GM21723 (cell line): ENCODE data around the gene COA8.

Source experiments
- ATAC-seq: cut with Tn5 transposase; IDR thresholded peaks from one replicate; pipeline ENCODE4 v1.9.1; 2021; ENCODE audit warnings: mild to moderate bottlenecking, moderate library complexity; ENCODE audit not compliant: unreplicated experiment

COA8 gene

DNA sequence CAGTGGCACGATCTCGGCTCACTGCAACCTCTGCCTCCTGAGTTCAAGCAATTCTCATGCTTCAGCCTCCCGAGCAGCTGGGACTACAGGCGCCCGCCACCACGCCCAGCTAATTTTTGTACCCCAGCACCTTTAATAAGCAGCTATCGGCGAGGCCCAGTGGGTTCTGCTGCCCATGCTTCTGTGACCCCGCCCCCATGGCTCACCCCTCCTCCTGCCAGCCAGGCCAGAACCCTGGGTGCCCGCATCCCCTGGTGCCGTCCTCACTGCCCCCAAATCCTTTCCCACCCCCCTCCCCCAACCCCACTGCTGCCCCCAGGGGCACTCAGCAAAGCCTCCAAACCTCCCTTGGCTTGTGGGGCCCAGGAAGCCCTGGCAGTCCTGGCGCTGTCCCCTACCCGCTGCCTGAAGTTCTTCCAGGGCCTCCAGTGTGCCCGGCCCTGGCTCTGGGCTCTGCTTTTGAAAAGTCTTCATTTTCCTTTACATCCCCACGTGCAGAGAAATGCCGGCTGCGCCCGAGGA lies 14.8 kb upstream of the COA8 start:
- no peak for ATAC-seq

DNA sequence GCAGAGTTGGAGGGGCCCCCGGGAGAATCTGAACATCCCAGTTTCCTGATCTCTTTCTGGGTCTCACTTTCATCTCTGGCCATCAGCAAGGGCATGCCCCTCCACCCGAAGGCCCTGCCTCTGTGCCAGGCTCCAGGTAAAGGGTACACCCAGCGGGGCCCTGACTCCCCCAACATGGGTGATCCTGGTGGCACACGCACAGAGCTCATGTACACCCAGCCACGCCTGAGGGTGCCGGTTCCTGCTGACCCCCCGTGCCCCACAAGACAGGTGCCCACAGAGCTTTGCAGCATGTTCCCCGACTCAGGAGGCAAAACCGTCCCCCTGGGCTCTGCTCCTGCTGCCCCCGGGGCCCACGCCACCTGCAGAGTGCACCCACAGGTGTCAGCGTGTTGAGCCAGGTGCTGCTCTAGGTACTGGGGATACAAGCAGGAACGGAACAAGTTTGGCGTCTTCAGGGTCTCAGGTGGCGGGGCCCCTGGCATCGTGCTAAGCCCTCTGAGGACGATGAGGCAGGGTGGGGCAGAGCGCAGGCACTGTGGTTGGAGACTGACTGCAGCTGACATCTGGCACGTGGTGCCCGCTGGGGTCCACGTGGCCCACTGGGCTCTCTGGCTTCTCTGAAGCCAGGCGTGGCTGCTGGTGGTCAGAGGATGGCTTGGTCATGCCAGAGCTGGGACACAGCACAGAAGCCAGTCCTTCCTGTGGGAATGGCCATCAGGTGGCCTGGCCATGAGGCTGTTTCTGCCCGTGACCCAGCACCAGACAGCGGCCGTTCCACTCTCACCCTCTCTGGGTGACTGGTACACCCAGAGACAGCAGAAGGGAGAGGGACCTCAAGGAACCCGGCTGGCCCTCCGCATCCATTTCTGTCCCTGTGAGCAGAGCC lies 14.1 kb upstream of the COA8 start:
- ATAC-seq = no peak

DNA sequence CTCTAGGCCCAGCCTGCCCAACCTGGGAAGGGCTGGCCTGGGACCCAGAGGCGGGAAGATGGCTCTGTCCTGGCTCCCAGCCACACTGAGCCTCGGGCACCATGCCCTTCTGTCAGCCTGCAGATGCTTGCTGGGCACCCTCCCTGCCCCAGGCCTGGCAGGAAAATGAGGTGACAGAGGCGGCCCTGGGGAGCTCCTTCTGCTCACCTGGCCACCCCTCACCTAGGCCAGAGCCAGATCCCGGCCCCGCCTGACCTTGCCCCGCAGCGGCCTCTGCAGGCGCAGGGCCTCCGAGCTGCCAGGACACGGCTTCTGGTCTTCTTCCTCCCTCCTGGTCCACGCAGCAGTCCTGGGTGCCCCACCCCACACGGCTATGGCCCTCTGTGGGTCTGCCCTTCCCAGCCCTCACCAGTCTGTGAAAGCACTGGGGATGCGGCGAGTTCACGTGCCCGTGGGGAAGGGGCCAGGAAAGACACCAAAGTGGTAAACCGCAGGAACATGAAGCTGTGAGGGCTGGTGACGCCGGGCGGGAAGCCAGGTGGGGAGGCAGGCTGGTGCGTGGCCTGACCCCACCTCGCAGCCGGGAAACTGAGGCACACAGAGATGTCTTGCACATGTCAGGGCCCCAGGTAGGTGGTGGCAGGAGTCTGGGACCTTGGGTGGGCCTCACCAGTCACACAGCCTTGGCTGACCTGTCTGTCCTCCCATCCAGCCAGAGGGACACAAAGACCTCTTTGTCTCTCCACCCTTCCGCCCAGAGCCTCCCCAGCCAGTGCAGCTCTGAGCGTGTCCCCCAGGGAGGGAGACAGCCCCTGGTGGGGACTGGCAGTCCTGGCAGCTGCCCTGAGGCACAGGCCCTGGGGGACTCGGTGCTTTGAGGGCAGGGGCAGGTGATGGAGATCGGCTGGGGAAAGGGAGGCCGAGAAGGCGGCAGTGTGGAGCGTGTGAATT lies 13.1 kb upstream of the COA8 start:
- ATAC-seq = no peak

DNA sequence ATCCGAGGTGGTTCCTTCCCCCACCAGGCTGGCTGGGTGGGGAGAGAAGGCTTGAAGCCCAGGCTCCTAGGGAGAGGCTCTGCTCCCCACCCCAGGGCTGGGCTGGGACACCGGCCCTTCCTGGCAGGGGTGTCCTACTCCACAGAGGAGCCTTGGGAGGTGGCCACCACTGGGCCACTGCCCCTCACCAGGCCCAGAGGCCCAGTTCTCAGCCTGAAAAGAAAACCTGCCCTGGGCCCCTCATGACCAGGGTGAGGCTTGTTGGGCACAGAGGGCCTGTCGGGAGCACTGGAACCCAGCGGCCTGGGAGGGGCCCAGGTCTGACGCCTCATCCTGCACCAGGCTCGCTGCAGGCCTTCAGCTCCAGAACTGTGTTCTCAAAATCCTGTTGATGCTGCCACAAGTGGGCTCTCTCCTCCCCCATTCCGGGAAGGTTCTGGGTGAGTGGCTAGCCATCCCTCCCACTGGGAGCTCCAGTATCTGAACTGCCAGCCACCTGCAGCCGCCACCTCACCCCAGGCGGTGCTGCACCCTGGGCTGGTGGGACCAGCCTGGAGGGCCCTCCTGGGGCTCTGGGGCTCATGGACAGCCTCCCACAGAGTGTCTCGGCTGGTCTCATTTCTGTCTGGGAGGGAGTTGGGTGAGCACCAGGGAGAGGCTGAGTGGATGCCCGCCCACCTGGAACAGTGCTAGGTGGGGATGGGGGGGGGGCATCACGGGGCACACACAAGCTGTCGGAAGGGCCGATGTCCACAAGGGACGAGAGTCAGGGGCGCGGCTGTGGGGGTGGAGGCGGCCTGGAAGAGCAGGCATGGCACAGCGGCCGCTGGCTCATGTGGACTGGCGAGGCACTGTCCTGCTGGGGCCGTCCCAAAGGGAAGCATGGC lies 12.1 kb upstream of the COA8 start:
- no peak for ATAC-seq

DNA sequence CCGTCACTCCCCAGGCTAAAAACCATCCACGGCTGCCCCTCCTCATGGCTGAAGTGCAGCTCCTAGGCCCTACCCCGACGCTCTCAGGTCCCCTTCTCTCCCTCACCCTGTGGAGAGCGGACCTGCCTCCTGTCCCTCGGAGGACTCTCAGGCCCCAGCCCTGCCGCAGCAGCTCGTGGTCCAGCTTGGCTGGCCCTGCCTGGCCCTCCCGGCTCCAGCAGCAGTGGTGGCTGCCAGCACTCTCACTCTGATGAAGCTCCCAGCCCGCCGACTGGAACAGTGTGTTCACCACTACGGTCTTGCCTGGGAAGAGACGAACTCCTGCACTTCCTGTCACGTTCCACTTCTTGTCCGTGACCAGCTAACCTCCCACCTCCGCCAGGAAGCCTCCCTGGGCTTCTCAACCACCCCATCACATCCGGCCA lies 11.4 kb upstream of the COA8 start:
- ATAC-seq = no peak

DNA sequence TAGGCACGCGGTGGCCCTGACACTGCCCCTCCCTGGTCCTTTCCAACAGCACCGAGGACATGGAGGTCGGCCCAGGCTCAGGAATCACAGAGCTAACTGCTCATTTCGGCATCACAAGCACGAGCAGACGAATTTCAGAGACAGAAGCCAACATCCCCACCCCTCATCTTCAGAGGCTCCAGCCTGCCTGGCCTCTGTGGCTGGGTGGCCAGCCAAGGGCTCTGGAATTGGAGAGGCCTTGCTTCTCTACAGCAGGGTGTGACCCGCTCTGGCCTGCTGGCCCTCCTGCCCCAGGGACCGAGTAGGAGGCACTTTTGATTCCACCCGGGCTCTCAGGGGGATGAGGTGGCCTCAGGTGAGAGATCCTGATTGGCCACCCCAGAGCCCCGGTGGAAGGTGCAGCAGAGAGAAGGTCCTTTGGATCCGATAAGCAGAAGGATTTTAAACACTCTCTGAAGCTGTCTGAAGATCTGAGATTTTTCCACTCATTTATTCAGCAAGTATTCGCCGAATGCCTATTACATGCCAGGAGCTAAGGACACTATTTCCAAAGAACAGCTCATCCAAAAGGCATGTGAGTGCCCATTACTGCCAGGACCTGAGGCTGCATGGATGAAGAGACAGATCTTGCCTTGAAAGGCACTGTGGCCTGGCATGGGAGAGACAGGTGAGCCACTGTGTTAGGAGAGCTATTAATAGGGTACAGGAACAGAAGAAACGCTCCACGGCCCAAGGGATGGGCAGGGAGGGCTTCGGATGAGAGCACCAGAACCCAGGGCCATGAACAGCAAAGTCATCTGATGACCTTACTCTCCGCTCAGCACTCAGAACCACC lies 10.5 kb upstream of the COA8 start:
- no peak for ATAC-seq

DNA sequence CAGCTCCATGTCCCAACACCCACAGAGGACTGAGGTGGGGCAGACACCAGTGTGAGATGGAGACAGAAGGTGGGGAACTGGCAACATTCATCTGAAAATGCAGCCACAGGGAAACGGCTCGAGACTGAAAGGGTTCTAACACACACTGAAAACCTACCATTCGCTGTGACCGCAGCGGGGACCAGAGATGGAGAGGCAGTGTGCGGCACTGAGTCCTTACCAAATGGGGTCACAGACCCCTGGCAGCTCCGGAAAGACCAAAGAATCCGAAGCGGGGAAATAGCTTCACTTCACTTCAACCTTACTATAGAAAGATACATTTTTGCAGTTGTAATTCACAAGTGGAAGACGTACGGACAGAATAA lies 9.9 kb upstream of the COA8 start:
- no peak for ATAC-seq

DNA sequence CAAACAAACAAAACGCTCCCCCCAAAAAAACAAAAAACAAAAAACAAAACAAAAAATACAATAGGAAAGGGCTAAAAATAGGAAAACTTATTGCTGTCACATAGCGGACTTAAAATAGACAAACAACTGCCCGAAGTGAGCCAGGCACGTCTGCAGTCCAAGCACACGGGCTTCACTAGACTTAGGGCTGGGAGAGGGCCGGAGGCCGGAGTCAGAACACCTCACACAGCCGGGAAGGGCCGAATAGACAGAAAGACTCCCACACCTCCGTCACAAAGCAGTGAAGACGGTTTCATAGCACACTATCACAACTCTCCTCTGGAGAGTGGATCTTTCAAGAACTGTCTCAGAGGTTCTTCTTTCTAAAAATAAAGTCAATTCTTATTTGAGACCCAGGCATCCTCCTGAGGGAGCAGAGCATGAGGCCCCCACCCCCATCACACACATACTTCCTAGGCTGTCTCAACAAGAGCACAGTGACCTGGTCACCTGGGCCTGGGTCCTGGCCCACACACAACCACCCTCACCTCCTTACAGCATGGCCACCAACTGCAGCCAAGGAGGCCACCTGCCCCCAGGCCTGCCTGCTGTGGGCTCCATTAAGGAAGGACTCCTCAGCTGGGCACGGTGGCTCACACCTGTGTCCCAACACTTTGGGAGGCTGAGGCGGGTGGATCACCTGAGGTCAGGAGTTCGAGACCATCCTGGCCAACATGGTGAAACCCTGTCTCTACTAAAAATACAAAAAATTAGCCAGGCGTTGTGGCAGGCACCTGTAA lies 7.0 kb upstream of the COA8 start:
- ATAC-seq = no peak

DNA sequence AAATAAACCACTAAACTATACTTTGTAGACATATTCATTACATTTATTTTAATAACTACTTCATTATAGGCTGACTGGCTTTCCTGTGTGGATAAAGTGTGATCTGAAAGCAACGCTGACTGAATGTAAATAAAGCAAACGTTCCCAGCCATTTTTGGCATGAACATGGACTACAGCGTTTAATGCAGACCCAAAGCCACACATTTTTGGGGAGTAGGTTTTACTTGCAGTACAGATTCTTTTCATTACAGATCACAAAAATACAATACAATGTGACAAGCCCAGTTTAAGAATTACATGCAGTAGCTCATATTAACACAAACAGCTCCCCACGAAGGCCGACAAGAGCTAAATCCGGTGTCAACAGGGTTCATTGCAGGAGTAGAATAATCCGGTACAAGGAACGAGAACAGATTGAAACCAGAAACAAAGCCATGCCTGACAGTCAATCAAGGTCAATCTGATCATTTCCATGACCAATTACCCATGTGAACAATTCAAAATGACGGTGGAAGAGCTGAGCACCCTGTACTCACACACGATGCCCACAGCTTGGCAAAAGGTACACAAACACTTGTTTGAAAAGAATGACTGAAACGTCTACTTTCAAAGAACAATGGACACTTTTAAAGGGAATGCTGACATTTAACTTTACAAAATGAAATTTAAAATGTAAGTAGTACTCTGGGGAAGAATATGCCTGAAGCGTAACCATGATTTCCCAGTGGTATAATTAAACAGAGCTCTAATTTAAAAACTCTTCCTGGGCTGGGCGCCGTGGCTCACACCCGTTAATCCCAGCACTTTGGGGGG lies 5.6 kb upstream of the COA8 start:
- no peak for ATAC-seq

DNA sequence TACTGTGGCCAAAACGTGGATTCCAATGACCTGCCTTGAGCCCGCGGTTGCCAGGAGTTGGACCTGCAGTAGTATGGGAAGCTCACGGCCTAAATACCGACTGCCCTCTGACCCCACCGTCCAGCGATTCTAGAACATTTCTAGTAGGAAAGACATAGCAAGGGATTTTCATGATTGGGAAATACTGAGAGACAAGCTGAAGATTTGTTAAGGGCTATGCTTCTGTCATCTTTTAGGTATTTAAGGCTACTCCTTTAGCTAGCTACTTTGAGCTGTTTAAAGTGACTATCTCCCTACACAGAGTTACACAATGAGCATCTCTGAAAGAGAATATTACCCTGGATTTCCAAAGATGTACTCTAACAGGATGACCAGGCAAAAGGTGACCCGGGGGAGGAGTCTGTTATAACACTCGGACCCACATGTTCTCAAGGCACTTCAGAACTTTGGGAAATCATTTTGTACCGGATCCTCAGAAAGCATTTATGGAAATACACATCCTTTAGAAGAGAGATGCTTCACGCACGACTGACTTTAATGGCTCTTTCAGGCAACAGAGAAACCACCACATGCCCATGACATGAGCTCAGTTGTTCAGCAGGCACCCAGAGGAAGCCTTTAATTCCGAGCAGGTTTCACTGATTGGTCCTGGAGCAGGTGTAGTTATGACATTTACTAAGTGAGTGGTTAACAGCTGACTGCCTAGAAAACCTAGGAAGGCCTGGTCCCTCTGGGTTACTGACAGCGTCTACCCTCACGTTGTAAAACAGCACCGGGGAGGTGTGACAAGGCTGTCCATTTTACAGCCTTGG lies 4.5 kb upstream of the COA8 start:
- no peak for ATAC-seq

DNA sequence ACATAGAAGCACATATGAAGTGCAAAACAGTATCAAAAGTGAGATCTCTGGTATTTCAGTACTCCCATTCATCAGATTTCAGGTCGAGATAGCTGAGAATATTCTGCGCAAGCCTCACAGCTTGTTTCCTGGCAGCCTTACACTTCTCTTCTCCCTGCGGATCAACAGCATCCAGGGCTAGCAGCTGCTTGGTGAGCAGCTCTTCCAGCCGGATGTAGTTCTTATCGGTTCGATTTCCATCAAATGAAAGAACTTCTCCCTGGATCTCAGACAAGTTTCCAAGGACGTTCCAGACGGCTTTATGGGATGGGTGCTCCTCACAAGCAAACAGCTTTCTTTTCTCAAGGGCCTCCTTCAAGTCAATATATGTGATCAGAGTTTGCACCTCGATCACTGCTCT lies 3.0 kb upstream of the COA8 start:
- no peak for ATAC-seq

DNA sequence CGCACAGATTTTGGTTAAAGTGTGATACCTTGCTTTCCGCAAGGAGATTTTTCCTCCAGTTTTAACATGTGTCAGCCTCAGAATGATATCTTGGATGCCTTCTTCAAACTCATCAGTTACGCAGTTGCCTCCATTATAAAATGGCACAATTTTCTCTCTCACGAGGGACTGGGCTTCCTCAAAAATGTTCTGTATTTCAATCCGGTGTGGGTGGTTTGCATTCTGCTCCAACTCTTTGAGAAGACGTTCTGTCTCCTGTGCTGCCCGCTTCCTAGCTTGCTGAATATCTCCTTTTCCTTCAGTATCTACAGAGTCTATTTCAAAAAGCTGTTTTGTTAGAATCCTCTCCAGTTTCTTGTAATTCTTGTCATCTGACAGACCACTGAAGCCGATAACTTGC lies 2.1 kb upstream of the COA8 start:
- ATAC-seq = no peak

DNA sequence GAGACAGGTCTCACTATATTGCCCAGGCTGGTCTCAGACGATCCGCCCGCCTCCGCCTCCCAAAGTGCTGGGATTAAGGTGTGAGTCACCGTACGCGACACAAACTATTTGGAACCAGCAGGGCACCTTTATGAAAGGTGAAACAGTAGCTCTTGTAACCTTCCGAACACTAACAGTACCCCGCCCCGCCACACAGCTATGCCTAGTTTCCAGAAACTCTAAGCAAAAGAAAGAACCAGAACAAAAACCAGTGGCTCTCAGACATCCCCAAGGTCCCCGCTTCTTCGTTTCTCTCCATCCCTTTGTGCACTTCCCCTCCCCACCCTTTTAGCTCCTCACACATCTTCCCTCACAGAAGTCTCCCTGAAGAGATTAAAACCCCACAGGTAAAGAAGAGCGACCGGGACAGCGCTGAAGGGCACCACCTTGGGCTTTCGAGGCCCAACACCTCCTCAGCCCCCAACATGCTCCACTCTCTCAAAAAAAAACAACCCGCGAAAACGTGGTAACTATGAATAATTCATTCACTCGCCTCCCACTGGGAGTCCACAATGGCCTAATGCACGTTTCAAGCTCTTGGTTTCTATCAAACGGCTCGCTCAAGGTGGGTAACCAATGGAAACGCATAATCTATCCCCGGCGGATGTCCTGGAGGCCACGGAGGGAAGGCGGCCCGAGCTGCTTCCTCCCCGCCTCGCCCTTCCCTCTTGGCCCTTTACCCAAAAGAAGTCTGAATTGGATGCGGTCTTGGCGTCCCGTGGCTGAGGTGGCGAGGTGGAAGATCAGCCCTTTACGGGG lies 1.2 kb upstream of the COA8 start:
- ATAC-seq = peak; percentile 26

DNA sequence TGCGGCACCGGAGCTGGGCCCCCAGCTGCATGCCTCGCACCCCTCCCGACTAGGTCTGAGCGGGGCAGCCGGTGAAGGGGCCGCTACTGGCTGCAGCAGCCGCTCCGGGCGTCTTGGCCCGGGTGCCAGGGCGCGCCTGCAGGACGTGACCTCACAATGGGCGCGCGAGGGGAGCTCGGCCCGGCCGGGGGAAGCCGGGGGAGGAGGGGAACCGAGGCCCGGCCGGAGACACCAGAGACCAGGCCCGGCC lies 656 bp upstream of the COA8 start:
- ATAC-seq = peak; percentile 31

DNA sequence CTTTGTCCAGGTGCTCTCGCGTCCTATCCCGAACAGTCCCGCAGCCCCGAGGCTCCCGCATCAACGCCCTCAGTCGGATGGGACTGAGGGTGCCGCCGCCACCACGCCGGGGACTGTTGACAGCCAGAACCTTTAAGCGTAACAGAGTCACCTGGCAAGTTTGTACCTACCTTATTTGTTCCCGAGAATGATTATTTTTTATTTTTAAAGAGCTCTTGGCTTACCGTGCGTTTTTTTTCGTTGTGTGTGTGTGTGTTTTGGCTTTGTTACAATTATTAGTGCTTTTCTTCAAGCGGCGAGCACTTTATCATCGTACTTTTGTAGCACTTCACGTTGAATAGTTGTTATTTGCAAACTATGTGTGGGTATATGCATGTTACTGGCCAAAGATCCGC lies 463 bp downstream of the COA8 start:
- no peak for ATAC-seq

DNA sequence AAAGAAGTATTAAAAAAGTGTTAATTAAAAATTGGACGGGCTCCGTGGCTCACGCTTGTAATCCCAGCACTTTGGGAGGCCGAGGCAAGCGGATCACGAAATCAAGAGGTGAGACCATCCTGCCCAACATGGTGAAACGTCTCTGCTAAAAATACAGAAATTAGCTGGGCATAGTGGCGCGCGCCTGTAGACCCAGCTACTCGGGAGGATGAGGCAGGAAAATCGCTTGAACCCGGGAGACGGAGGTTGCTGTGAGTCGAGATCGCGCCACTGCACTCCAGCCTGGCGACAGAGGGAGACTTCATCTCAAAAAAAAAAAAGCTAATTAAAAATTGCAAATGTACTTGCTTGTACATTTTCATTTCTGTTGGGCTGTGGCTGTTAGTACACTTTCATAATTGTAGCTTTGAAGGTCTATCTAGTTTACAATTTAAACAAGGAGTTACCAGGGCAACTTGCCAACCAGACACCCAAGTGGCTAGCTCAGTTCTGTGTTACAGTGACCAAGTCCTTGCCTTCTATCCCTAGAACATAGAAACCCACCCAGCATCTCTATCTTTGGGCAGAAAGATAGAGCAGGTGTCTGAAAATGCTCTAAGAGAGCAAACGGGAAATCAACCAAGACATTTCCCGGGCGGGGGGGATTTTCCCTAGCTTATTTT lies 1.2 kb downstream of the COA8 start:
- ATAC-seq = no peak
